ENCODE results near the gene L3MBTL1. TPM values are rescaled to one million over a fixed set of nuclear protein-coding genes. Genes with fewer than 3 reads are reported as not detected.

The L3MBTL1 gene
- total RNA-seq, 1 donor from 2014 or later = 10.5 TPM

GRCh38 chr20:43508604-43509040 lies 1.1 kb downstream of the L3MBTL1 start:
- Histone ChIP-seq H3K27me3 (ENCODE audit: low read depth) (peaks cover 30% of the 10 kb centered on the region), H3K4me3 (no peak overlapping the region), H3K9me3 (no peaks in the 10 kb centered on the region), H3K4me1 (peaks cover 4% of the 10 kb centered on the region), H3K27ac (no peak overlapping the region), H3K36me3 (no peaks in the 10 kb centered on the region)
- DNase-seq (no peak), ATAC-seq (no peak)
- intact Hi-C loops (cut with DNase I) = no loop called here
- no peak for TF ChIP-seq CTCF (IDR thresholded peaks at IDR 0.05)

GRCh38 chr20:43511879-43512278 lies 4.4 kb downstream of the L3MBTL1 start:
- H3K27ac ChIP-seq = no peak overlapping the region
- no peak for DNase-seq
- ATAC-seq = no peak
- H3K4me3 ChIP-seq = no peak overlapping the region
- H3K27me3 ChIP-seq (ENCODE audit: low read depth) = peaks cover 21% of the 10 kb centered on the region
- intact Hi-C loops (cut with DNase I) = no loop called here
- H3K9me3 ChIP-seq = no peaks in the 10 kb centered on the region
- no peaks in the 10 kb centered on the region for H3K36me3 ChIP-seq
- peaks cover 13% of the 10 kb centered on the region for H3K4me1 ChIP-seq
- no peak for TF ChIP-seq CTCF (IDR thresholded peaks at IDR 0.05)

- Histone ChIP-seq H3K36me3 (peaks cover 3% of the 10 kb centered on the region), H3K27me3 (ENCODE audit: low read depth) (peaks cover 9% of the 10 kb centered on the region), H3K27ac (peak overlapping the region; percentile 46), H3K9me3 (no peaks in the 10 kb centered on the region), H3K4me1 (peaks cover 13% of the 10 kb centered on the region), H3K4me3 (peak overlapping the region; percentile 70)
- intact Hi-C loops (cut with DNase I) = no loop called here
- ATAC-seq = peak in 1 of 2 donors; percentile 4
- TF ChIP-seq CTCF (IDR thresholded peaks at IDR 0.05) = no peak
- no peak for DNase-seq
These were observed 6.0 kb downstream of the L3MBTL1 start for GRCh38 chr20:43513372-43513930.

- DNase-seq = peak; percentile 99
- peaks cover 13% of the 10 kb centered on the region for H3K4me1 ChIP-seq
- H3K27me3 ChIP-seq (ENCODE audit: low read depth) = peaks cover 5% of the 10 kb centered on the region
- peak; percentile 19 for TF ChIP-seq CTCF (IDR thresholded peaks at IDR 0.05)
- H3K4me3 ChIP-seq = peak overlapping the region; percentile 70
- H3K36me3 ChIP-seq = peaks cover 3% of the 10 kb centered on the region
- intact Hi-C loops (cut with DNase I) = no loop called here
- no peaks in the 10 kb centered on the region for H3K9me3 ChIP-seq
- H3K27ac ChIP-seq = peak overlapping the region; percentile 53
- ATAC-seq = peak; percentile 95 to 97
These were observed 6.6 kb downstream of the L3MBTL1 start for GRCh38 chr20:43513931-43514647.

GRCh38 chr20:43514648-43514999 lies 7.1 kb downstream of the L3MBTL1 start:
- ATAC-seq (peak; percentile 3 to 23), DNase-seq (peak; percentile 55)
- intact Hi-C loops (cut with DNase I) = no loop called here
- TF ChIP-seq CTCF (IDR thresholded peaks at IDR 0.05) = no peak
- H3K9me3 ChIP-seq = no peaks in the 10 kb centered on the region
- peaks cover 3% of the 10 kb centered on the region for H3K36me3 ChIP-seq
- peak overlapping the region; percentile 53 for H3K27ac ChIP-seq
- H3K27me3 ChIP-seq (ENCODE audit: low read depth) = peaks cover 5% of the 10 kb centered on the region
- H3K4me1 ChIP-seq = peaks cover 13% of the 10 kb centered on the region
- peak overlapping the region; percentile 70 for H3K4me3 ChIP-seq

Measured in lower lobe of right lung (tissue), 2 donors.